GM12878 (cell line): ENCODE measurements around the gene ARL4D. TPM values are rescaled to one million over a fixed set of nuclear protein-coding genes. Genes with fewer than 3 reads are reported as not detected.
"Not testable (repeated sequence)": the region's sequence is repeated elsewhere in the genome, so short reads cannot be mapped to it uniquely, and the experiment has no call there.

Source experiments
- ATAC-seq: fragments of 200-7000 bp; cut with Tn5 transposase; 3 replicates; pipeline ENCODE4 v1.9.1; 2020; ENCODE audit warnings: mild to moderate bottlenecking, moderate library complexity
- BruUV-seq: library from RNA; stranded (reverse); fragments of 400-500 nt; replicated peaks from 2 replicates; lab custom pipeline; 2021; lab: Mats Ljungman, UMichigan
- CTCF ChIA-PET: fragments of 300-600 bp; sonication (Branson Sonifier 250); formaldehyde crosslinking; extraction: SDS; loops from one replicate; lab custom pipeline; 2021; ENCODE audit warnings: inconsistent platforms; lab: Yijun Ruan, JAX
- POLR2A ChIA-PET: fragments of 350-600 bp; formaldehyde crosslinking; extraction: SDS; loops from one replicate; lab custom pipeline; 2021; ENCODE audit warnings: inconsistent platforms; lab: Charles Lee
- RAD21 ChIA-PET: fragments of 300-600 bp; sonication (Branson Sonifier 250); formaldehyde crosslinking; loops from one replicate; lab custom pipeline; 2023; ENCODE audit warnings: antibody characterized with exemption; ENCODE audit not compliant: unreplicated experiment; lab: Charles Lee
- SMC1A ChIA-PET: fragments of 300-600 bp; sonication (Branson Sonifier 250); formaldehyde crosslinking; loops from one replicate; lab custom pipeline; 2023; ENCODE audit not compliant: unreplicated experiment, uncharacterized antibody; lab: Charles Lee
- DNase-seq: peaks from one replicate; pipeline ENCODE4 v3.0.0-alpha.2; 2011; ENCODE audit warnings: low read depth, low spot score
- FAIRE-seq: peaks from 3 replicates; lab custom pipeline; 2011; peaks lifted over from hg19 to GRCh38; lab: Jason Lieb, UNC
- H2AFZ ChIP-seq: 2 replicates; pipeline ENCODE4 v1.6.0; 2011; ENCODE audit warnings: low read depth, low read length, control low read depth; ENCODE audit not compliant: control insufficient read depth
- H3K27ac ChIP-seq: 2 replicates; pipeline ENCODE4 v1.5.1; 2011; ENCODE audit warnings: control low read depth; ENCODE audit not compliant: control insufficient read depth, insufficient read depth
- H3K27me3 ChIP-seq, 2 experiments: replicated peaks in 1 of 2; 2 replicates each; pipeline versions ENCODE4 v1.6.0 to v1.6.1; 2011; ENCODE audit warnings: low read length in 1 of 2; ENCODE audit not compliant: control insufficient read depth in 2 of 2, insufficient read depth in 2 of 2
- H3K36me3 ChIP-seq, 2 experiments: 2 replicates each; pipeline ENCODE4 v1.5.1; 2011; ENCODE audit warnings: low read length in 1 of 2; ENCODE audit not compliant: control insufficient read depth in 2 of 2, insufficient read depth in 2 of 2
- H3K4me1 ChIP-seq: 2 replicates; pipeline ENCODE4 v1.6.1; 2011; ENCODE audit warnings: mild to moderate bottlenecking, low read length, moderate library complexity, mixed read lengths; ENCODE audit not compliant: control insufficient read depth, insufficient read depth
- H3K4me2 ChIP-seq: 2 replicates; pipeline ENCODE4 v1.6.0; 2011; ENCODE audit warnings: control low read depth; ENCODE audit not compliant: control insufficient read depth, insufficient read depth
- H3K4me3 ChIP-seq: fragments of 200-600 bp; sonication (generic); 2 replicates; pipeline ENCODE4 v1.5.1; 2016
- H3K79me2 ChIP-seq: 2 replicates; pipeline ENCODE4 v1.6.0; 2011; ENCODE audit warnings: low read length; ENCODE audit not compliant: control insufficient read depth, insufficient read depth
- H3K9ac ChIP-seq: 2 replicates; pipeline ENCODE4 v1.8.0; 2011; ENCODE audit warnings: low read length, control low read depth, mixed read lengths; ENCODE audit not compliant: control insufficient read depth, insufficient read depth
- H3K9me3 ChIP-seq: replicated peaks from 3 replicates; pipeline ENCODE4 v1.5.1; 2011; ENCODE audit warnings: mild to moderate bottlenecking, low read length; ENCODE audit not compliant: control insufficient read depth, insufficient read depth
- H4K20me1 ChIP-seq: 2 replicates; pipeline ENCODE4 v1.6.0; 2011; ENCODE audit not compliant: control insufficient read depth, insufficient read depth
- ESRRA ChIP-seq: IDR thresholded peaks from 2 replicates; pipeline ENCODE4 v1.6.1; 2012; ENCODE audit warnings: mild to moderate bottlenecking, low read length, improper control_type of control experiment
- NKRF ChIP-seq: fragments of 450-650 bp; conservative IDR thresholded peaks from 2 replicates; pipeline ENCODE4 v1.6.1; 2017; ENCODE audit warnings: mild to moderate bottlenecking, moderate library complexity
- TARDBP ChIP-seq: IDR thresholded peaks from 2 replicates; pipeline ENCODE4 v1.6.1; 2016; ENCODE audit warnings: borderline replicate concordance
- ZNF274 ChIP-seq: IDR thresholded peaks from one replicate; pipeline ENCODE4 v1.8.0; 2011; ENCODE audit not compliant: insufficient read length, insufficient read depth
- WGBS: methylation state at CpG from one replicate; pipeline ENCODE4 v1.1.6; 2016; ENCODE audit warnings: low lambda C conversion rate; ENCODE audit not compliant: insufficient replicate concordance, insufficient coverage; ENCODE audit errors: missing lambda C conversion rate; 5-methylcytosine and 5-hydroxymethylcytosine counted together
- in situ Hi-C: fragments of 300-500 bp; cut with MboI; formaldehyde crosslinking; loops from 9 replicates; pipeline ENCODE4 v1.14.3; 2018; ENCODE audit warnings: mixed read lengths
- intact Hi-C: fragments of 100-400 bp; cut with micrococcal nuclease; formaldehyde crosslinking; loops from one replicate; pipeline ENCODE4 v1.14.2; 2022; ENCODE audit not compliant: unreplicated experiment
- polyA plus RNA-seq, 11 experiments: library from polyadenylated mRNA; depleted of rRNA in 4 of 11; unstranded in 6 of 11; stranded (reverse) in 5 of 11; fragments of >200 nt; fragmentation: Nextera tagmentation in 4 of 11; fragmentation: Illumina TruSeq in 1 of 11; extraction: Ambion mirVana in 4 of 11; extraction: Trizol in 1 of 11; gene quantifications; 1 replicate in 1 of 11; 2 replicates in 10 of 11; pipeline versions ENCODE4 v1.2.1 to v1.2.3, GENCODE V29; 2011 to 2016; ENCODE audit warnings: inconsistent platforms in 2 of 11, missing spikeins in 2 of 11, low read depth in 1 of 11
- total RNA-seq, 4 experiments: library from RNA; depleted of rRNA in 3 of 4; stranded (reverse); fragments of >200 nt in 3 of 4; fragmentation: Illumina TruSeq in 1 of 4; extraction: Trizol in 1 of 4; gene quantifications; 2 replicates each; pipeline versions ENCODE4 v1.2.1 to v1.2.3, GENCODE V29; 2013 to 2021

ARL4D gene
- total and polyA plus RNA-seq, 10 of the 15 experiments (the other 5 are each of a cell fraction or from before 2014, with no cell fraction given), result 0.10 to 1.5 (median 0.75) TPM

GRCh38 chr17:43394696-43395095 lies 4.1 kb upstream of the ARL4D start:
- H3K9ac ChIP-seq, BruUV-seq, H3K27me3 ChIP-seq, H3K36me3 ChIP-seq, H3K4me2 ChIP-seq, in situ Hi-C loops, H3K4me1 ChIP-seq, ATAC-seq, H3K79me2 ChIP-seq, H4K20me1 ChIP-seq, H2AFZ ChIP-seq, DNase-seq, H3K9me3 ChIP-seq, H3K4me3 ChIP-seq, FAIRE-seq, H3K27ac ChIP-seq: not testable (repeated sequence)
- intact Hi-C loops, result loop anchor here (1.0 to 5.0 kb wide), 2 partner anchors 89 to 368 kb away; partner anchors contain the start of gene DHX8
- SMC1A ChIA-PET, result interaction anchor here (0.7 to 8.5 kb wide), 14 partner anchors 22 to 279 kb away, joined by 3 to 117 read pairs (median 4); partner anchors contain the start of gene DHX8
- 52% methylated on average over 12 of the region's 12 CpGs for WGBS
- CTCF ChIA-PET, result interaction anchor here (0.7 to 10.2 kb wide), 29 partner anchors 9 to 370 kb away, joined by 3 to 248 read pairs (median 5); partner anchors contain the start of genes DHX8 and ETV4
- RAD21 ChIA-PET, result interaction anchor here (0.8 to 5.7 kb wide), 12 partner anchors 10 to 281 kb away, joined by 3 to 79 read pairs (median 6); partner anchors contain the start of gene DHX8
- POLR2A ChIA-PET, result interaction anchor here (0.6 to 1.7 kb wide), 5 partner anchors 26 to 267 kb away, joined by 3 to 9 read pairs (median 5); partner anchors contain the start of genes DHX8 and MEOX1

GRCh38 chr17:43395165-43395564 lies 3.6 kb upstream of the ARL4D start:
- no peak overlapping the region for H3K4me2 ChIP-seq
- DNase-seq (no peak), FAIRE-seq (no peak), ATAC-seq (no peak)
- H3K4me1 ChIP-seq, result no peaks in the 10 kb centered on the region; the same call in 1 of the 2 replicates
- no TSS peak for BruUV-seq
- POLR2A ChIA-PET, result interaction anchor here (0.6 to 1.4 kb wide), 2 partner anchors 129 to 267 kb away, joined by 3 to 4 read pairs; partner anchors contain the start of gene MEOX1
- H3K9ac ChIP-seq, result no peak overlapping the region
- no peaks in the 10 kb centered on the region for H4K20me1 ChIP-seq
- intact Hi-C loops (no loop called here), in situ Hi-C loops (no loop called here)
- no peak overlapping the region for H2AFZ ChIP-seq
- WGBS, result 87% methylated on average over 6 of the region's 6 CpGs
- RAD21 ChIA-PET, result interaction anchor here (0.8 to 5.7 kb wide), 4 partner anchors 24 to 150 kb away, joined by 3 to 79 read pairs (median 4); partner anchors contain the start of gene DHX8
- H3K9me3 ChIP-seq, result no peaks in the 10 kb centered on the region
- H3K4me3 ChIP-seq, result no peak overlapping the region
- no peak overlapping the region for H3K27ac ChIP-seq
- H3K36me3 ChIP-seq, result no peaks in the 10 kb centered on the region
- SMC1A ChIA-PET, result interaction anchor here (0.6 to 8.5 kb wide), 7 partner anchors 26 to 279 kb away, joined by 3 to 117 read pairs (median 4); partner anchors contain the start of gene DHX8
- H3K79me2 ChIP-seq, result no peaks in the 10 kb centered on the region
- CTCF ChIA-PET, result interaction anchor here (1.4 to 10.2 kb wide), 8 partner anchors 11 to 279 kb away, joined by 3 to 248 read pairs (median 16); partner anchors contain the start of gene DHX8
- no peaks in the 10 kb centered on the region for H3K27me3 ChIP-seq
- TF ChIP-seq ESRRA (no peak), ZNF274 (no peak), NKRF (no peak), TARDBP (no peak)
